PFSK-1 (cell line): ENCODE data around the gene TARM1.

Source experiments
- FOXP2 ChIP-seq: optimal IDR thresholded peaks from 2 replicates; pipeline ENCODE3; 2011; ENCODE audit warnings: borderline replicate concordance, control low read depth, inconsistent platforms; ENCODE audit not compliant: insufficient read depth; ENCODE audit errors: extremely low read length, extremely low read depth
- POLR2AphosphoS5 ChIP-seq: IDR thresholded peaks from 2 replicates; pipeline ENCODE4 v1.6.1; 2012; ENCODE audit warnings: low read depth, mild to moderate bottlenecking, control low read depth, low read length, moderate library complexity
- REST ChIP-seq, 2 experiments: IDR thresholded peaks; 2 replicates each; pipeline versions ENCODE4 v1.6.1 to v1.8.0; 2011 to 2012; ENCODE audit warnings: low read depth in 2 of 2, low read length in 2 of 2, control low read depth in 1 of 2, inconsistent platforms in 1 of 2, mild to moderate bottlenecking in 1 of 2, moderate library complexity in 1 of 2; ENCODE audit not compliant: insufficient read depth in 1 of 2
- SIN3A ChIP-seq: IDR thresholded peaks from 2 replicates; pipeline ENCODE4 v1.6.1; 2012; ENCODE audit warnings: mild to moderate bottlenecking, low read length, moderate library complexity, borderline replicate concordance; ENCODE audit not compliant: insufficient read depth
- TAF1 ChIP-seq: IDR thresholded peaks from 2 replicates; pipeline ENCODE4 v1.6.1; 2012; ENCODE audit warnings: low read length, control low read depth, borderline replicate concordance; ENCODE audit not compliant: insufficient read depth

The TARM1 gene

GRCh38 chr19:54115109-54116063 is 34.2 kb upstream of the TARM1 start, which contains the start of the genes PRPF31 and TFPT:
Gene PRPF31, plus strand, starts transcription at chr19:54115754. Its CDS starts 2,525 bp downstream, at chr19:54118279.
Gene TFPT, minus strand, starts transcription at chr19:54115657. Its CDS starts 388 bp downstream, at chr19:54115269.
- TF ChIP-seq FOXP2 (peak; percentile 73), POLR2AphosphoS5 (peak; percentile 66; the same call in 1 of the 2 replicates), SIN3A (peak; percentile 91), TAF1 (peak; percentile 80; the same call in 1 of the 2 replicates), REST (IDR thresholded peaks at IDR 0.05; ENCODE audit: insufficient read depth in 1 of 2, low read depth in 2 of 2, low read length in 2 of 2) (no peak; a peak in 1 of 4 replicates)

GRCh38 chr19:54114340-54115108 is 33.4 kb upstream of the TARM1 start:
- peak; percentile 22; the same call in 1 of the 2 replicates for TF ChIP-seq TAF1
- peak; percentile 12 for TF ChIP-seq FOXP2
- TF ChIP-seq POLR2AphosphoS5 = peak; percentile 73
- TF ChIP-seq REST (IDR thresholded peaks at IDR 0.05; ENCODE audit: insufficient read depth in 1 of 2, low read depth in 2 of 2, low read length in 2 of 2) = no peak
- TF ChIP-seq SIN3A = no peak

GRCh38 chr19:54109651-54110050 is 28.5 kb upstream of the TARM1 start:
- TF ChIP-seq REST (IDR thresholded peaks at IDR 0.05; ENCODE audit: insufficient read depth in 1 of 2, low read depth in 2 of 2, low read length in 2 of 2) = no peak
- no peak for TF ChIP-seq SIN3A
- TF ChIP-seq POLR2AphosphoS5 = no peak
- TF ChIP-seq FOXP2 = no peak
- TF ChIP-seq TAF1 = no peak

DNA sequence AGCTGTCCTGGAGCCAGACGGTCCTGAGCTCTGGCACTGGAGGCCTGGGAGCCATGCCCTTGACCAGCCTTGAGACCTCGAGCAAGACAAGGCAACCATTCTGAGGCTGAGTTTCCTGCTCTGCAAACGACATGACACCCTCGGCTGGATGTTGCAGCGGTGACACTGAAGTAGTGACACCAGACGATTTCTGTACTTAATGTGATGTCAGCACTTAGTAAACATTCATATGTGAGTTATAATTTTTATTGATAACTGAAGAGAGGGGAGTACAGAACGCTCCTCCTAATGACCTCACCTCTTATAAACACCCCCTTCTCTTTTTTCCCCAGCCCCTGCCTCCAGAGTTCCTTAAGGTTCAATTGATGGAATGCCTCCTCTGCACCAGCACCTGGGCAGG is 27.3 kb upstream of the TARM1 start:
- TF ChIP-seq FOXP2 = no peak
- no peak for TF ChIP-seq REST (IDR thresholded peaks at IDR 0.05; ENCODE audit: insufficient read depth in 1 of 2, low read depth in 2 of 2, low read length in 2 of 2)
- TF ChIP-seq SIN3A = no peak
- 0 out of 2 replicates have a peak, but pooled peaks have one; percentile 25 for TF ChIP-seq POLR2AphosphoS5
